Activated naive CD4-positive, alpha-beta T cell treated with anti-CD3 and anti-CD28 coated beads, Interleukin-2, amount 10 ng/mL, durations not matched to agents 7 days and 5 days (primary cell): Measurements from ENCODE around the gene CD28.

Experiments used
- CTCF ChIA-PET: fragments of 350-600 bp; sonication (Branson Sonifier 250); formaldehyde crosslinking; loops from one replicate; lab custom pipeline; 2021; ENCODE audit warnings: antibody characterized with exemption; lab: Charles Lee
- DNase-seq: peaks from one replicate; pipeline ENCODE4 v3.0.0-alpha.2; 2020
- H3K27ac Mint-ChIP-seq: one replicate; pipeline ENCODE4 v1.8.0; 2021; ENCODE audit warnings: mild to moderate bottlenecking, moderate library complexity, mixed read lengths
- H3K27me3 Mint-ChIP-seq: one replicate; pipeline ENCODE4 v1.8.0; 2021; ENCODE audit warnings: mild to moderate bottlenecking, mixed read lengths
- H3K36me3 Mint-ChIP-seq: one replicate; pipeline ENCODE4 v1.8.0; 2021; ENCODE audit warnings: mixed read lengths
- H3K4me1 Mint-ChIP-seq: one replicate; pipeline ENCODE4 v1.8.0; 2021; ENCODE audit warnings: mixed read lengths
- H3K4me3 Mint-ChIP-seq: one replicate; pipeline ENCODE4 v1.8.0; 2021; ENCODE audit warnings: mild to moderate bottlenecking, moderate library complexity, mixed read lengths
- H3K9me3 Mint-ChIP-seq: one replicate; pipeline ENCODE4 v1.8.0; 2021; ENCODE audit warnings: mixed read lengths

CD28 gene

GRCh38 chr2:203711399-203711798 lies 5.0 kb downstream of the CD28 start:
- Mint-ChIP-seq H3K4me3 (peak overlapping the region; percentile 86), H3K27ac (peak overlapping the region; percentile 99), H3K9me3 (peaks cover 6% of the 10 kb centered on the region), H3K36me3 (peaks cover 84% of the 10 kb centered on the region), H3K4me1 (peaks cover 64% of the 10 kb centered on the region), H3K27me3 (no peaks in the 10 kb centered on the region)
- CTCF ChIA-PET, result interaction anchor here (0.9 to 2.6 kb wide), 5 partner anchors 17 to 158 kb away, joined by 3 to 12 read pairs (median 4); no protein-coding TSS in a partner anchor
- DNase-seq, result no peak

- Mint-ChIP-seq H3K36me3 (peaks cover 82% of the 10 kb centered on the region), H3K27me3 (no peaks in the 10 kb centered on the region), H3K4me1 (peaks cover 83% of the 10 kb centered on the region), H3K27ac (peak overlapping the region; percentile 99), H3K9me3 (peaks cover 6% of the 10 kb centered on the region), H3K4me3 (peak overlapping the region; percentile 25)
- CTCF ChIA-PET, result interaction anchor here (0.9 to 4.5 kb wide), 2 partner anchors 17 to 27 kb away, joined by 3 to 15 read pairs; no protein-coding TSS in a partner anchor
- DNase-seq, result no peak
These were observed 6.9 kb downstream of the CD28 start for GRCh38 chr2:203713381-203713780.

- DNase-seq, result no peak
- peak overlapping the region; percentile 99 for H3K27ac Mint-ChIP-seq
- H3K4me3 Mint-ChIP-seq, result peak overlapping the region; percentile 25
These were observed 7.7 kb downstream of the CD28 start for GRCh38 chr2:203714112-203714511.

GRCh38 chr2:203715744-203716143 lies 9.3 kb downstream of the CD28 start:
- Mint-ChIP-seq H3K27ac (peak overlapping the region; percentile 85), H3K4me3 (peak overlapping the region; percentile 11), H3K9me3 (peaks cover 6% of the 10 kb centered on the region), H3K4me1 (peaks cover 98% of the 10 kb centered on the region), H3K36me3 (peaks cover 67% of the 10 kb centered on the region), H3K27me3 (no peaks in the 10 kb centered on the region)
- CTCF ChIA-PET, result interaction anchor here (1.0 to 7.9 kb wide), 3 partner anchors 16 to 194 kb away, joined by 3 to 56 read pairs (median 15); no protein-coding TSS in a partner anchor
- no peak for DNase-seq

More at GRCh38 chr2:203714112-203714511, 7.7 kb downstream of the CD28 start:
- peaks cover 90% of the 10 kb centered on the region for H3K4me1 Mint-ChIP-seq
- peaks cover 76% of the 10 kb centered on the region for H3K36me3 Mint-ChIP-seq
- CTCF ChIA-PET, result interaction anchor here (0.6 to 4.5 kb wide), 3 partner anchors 16 to 69 kb away, joined by 3 to 15 read pairs (median 3); no protein-coding TSS in a partner anchor
- H3K27me3 Mint-ChIP-seq, result no peaks in the 10 kb centered on the region
- H3K9me3 Mint-ChIP-seq, result peaks cover 6% of the 10 kb centered on the region

GRCh38 chr2:203718087-203718486 lies 11.6 kb downstream of the CD28 start:
- H3K27ac Mint-ChIP-seq, result peak overlapping the region; percentile 91
- peaks cover 6% of the 10 kb centered on the region for H3K9me3 Mint-ChIP-seq
- H3K4me1 Mint-ChIP-seq, result peaks cover 98% of the 10 kb centered on the region
- H3K27me3 Mint-ChIP-seq, result no peaks in the 10 kb centered on the region
- peaks cover 64% of the 10 kb centered on the region for H3K36me3 Mint-ChIP-seq
- H3K4me3 Mint-ChIP-seq, result peak overlapping the region; percentile 44
- DNase-seq, result peak; percentile 80
- CTCF ChIA-PET, result interaction anchor here (1.0 to 7.9 kb wide), 8 partner anchors 11 to 233 kb away, joined by 3 to 56 read pairs (median 5); no protein-coding TSS in a partner anchor

- CTCF ChIA-PET, result interaction anchor here (1.0 to 7.9 kb wide), 7 partner anchors 11 to 62 kb away, joined by 3 to 56 read pairs (median 4); partner anchors contain the start of gene CD28
- Mint-ChIP-seq H3K9me3 (peaks cover 10% of the 10 kb centered on the region), H3K4me3 (peak overlapping the region; percentile 70), H3K27ac (peak overlapping the region; percentile 91), H3K27me3 (no peaks in the 10 kb centered on the region), H3K4me1 (peaks cover 94% of the 10 kb centered on the region), H3K36me3 (peaks cover 60% of the 10 kb centered on the region)
- DNase-seq, result peak; percentile 58
These were observed 13.3 kb downstream of the CD28 start for GRCh38 chr2:203719456-203720410.

GRCh38 chr2:203720915-203721672 lies 14.7 kb downstream of the CD28 start:
- H3K4me3 Mint-ChIP-seq, result peak overlapping the region; percentile 70
- H3K4me1 Mint-ChIP-seq, result peaks cover 95% of the 10 kb centered on the region
- peak overlapping the region; percentile 91 for H3K27ac Mint-ChIP-seq

GRCh38 chr2:203721781-203722300 lies 15.4 kb downstream of the CD28 start:
- peak overlapping the region; percentile 91 for H3K27ac Mint-ChIP-seq
- H3K4me1 Mint-ChIP-seq, result peaks cover 95% of the 10 kb centered on the region
- peak overlapping the region; percentile 70 for H3K4me3 Mint-ChIP-seq
- no peaks in the 10 kb centered on the region for H3K27me3 Mint-ChIP-seq
- DNase-seq, result no peak
- H3K36me3 Mint-ChIP-seq, result peaks cover 63% of the 10 kb centered on the region
- peaks cover 5% of the 10 kb centered on the region for H3K9me3 Mint-ChIP-seq
- CTCF ChIA-PET, result interaction anchor here (0.7 to 7.9 kb wide), 7 partner anchors 9 to 94 kb away, joined by 3 to 56 read pairs (median 5); no protein-coding TSS in a partner anchor

More at GRCh38 chr2:203720915-203721672, 14.7 kb downstream of the CD28 start:
- Mint-ChIP-seq H3K9me3 (peaks cover 5% of the 10 kb centered on the region), H3K36me3 (peaks cover 60% of the 10 kb centered on the region), H3K27me3 (no peaks in the 10 kb centered on the region)
- no peak for DNase-seq
- CTCF ChIA-PET, result interaction anchor here (0.8 to 7.9 kb wide), 9 partner anchors 10 to 95 kb away, joined by 3 to 56 read pairs (median 4); no protein-coding TSS in a partner anchor

- CTCF ChIA-PET, result interaction anchor here (0.7 to 7.9 kb wide), 3 partner anchors 9 to 18 kb away, joined by 3 to 56 read pairs (median 22); no protein-coding TSS in a partner anchor
- peaks cover 94% of the 10 kb centered on the region for H3K4me1 Mint-ChIP-seq
- H3K4me3 Mint-ChIP-seq, result no peak overlapping the region
- H3K27me3 Mint-ChIP-seq, result no peaks in the 10 kb centered on the region
- peaks cover 5% of the 10 kb centered on the region for H3K9me3 Mint-ChIP-seq
- peaks cover 65% of the 10 kb centered on the region for H3K36me3 Mint-ChIP-seq
- H3K27ac Mint-ChIP-seq, result peak overlapping the region; percentile 91
- DNase-seq, result no peak
These were observed 16.0 kb downstream of the CD28 start for GRCh38 chr2:203722411-203722810.

GRCh38 chr2:203728321-203728720 lies 21.9 kb downstream of the CD28 start:
- H3K27me3 Mint-ChIP-seq, result no peaks in the 10 kb centered on the region
- CTCF ChIA-PET, result interaction anchor here (1.2 kb wide), 1 partner anchor 17 kb away, joined by 7 read pairs; no protein-coding TSS in a partner anchor
- H3K4me3 Mint-ChIP-seq, result no peak overlapping the region
- peaks cover 85% of the 10 kb centered on the region for H3K36me3 Mint-ChIP-seq
- peaks cover 6% of the 10 kb centered on the region for H3K9me3 Mint-ChIP-seq
- H3K4me1 Mint-ChIP-seq, result peaks cover 90% of the 10 kb centered on the region
- no peak for DNase-seq
- H3K27ac Mint-ChIP-seq, result no peak overlapping the region

- peak overlapping the region; percentile 22 for H3K4me3 Mint-ChIP-seq
These were observed 23.8 kb downstream of the CD28 start for GRCh38 chr2:203730076-203730729.

GRCh38 chr2:203730883-203731282 lies 24.4 kb downstream of the CD28 start:
- CTCF ChIA-PET, result interaction anchor here (0.6 to 5.1 kb wide), 6 partner anchors 11 to 83 kb away, joined by 3 to 56 read pairs (median 4); no protein-coding TSS in a partner anchor
- peaks cover 91% of the 10 kb centered on the region for H3K36me3 Mint-ChIP-seq
- H3K27ac Mint-ChIP-seq, result peak overlapping the region; percentile 93
- H3K4me3 Mint-ChIP-seq, result peak overlapping the region; percentile 59
- peaks cover 92% of the 10 kb centered on the region for H3K4me1 Mint-ChIP-seq
- DNase-seq, result no peak
- peaks cover 2% of the 10 kb centered on the region for H3K9me3 Mint-ChIP-seq
- H3K27me3 Mint-ChIP-seq, result no peaks in the 10 kb centered on the region

More at GRCh38 chr2:203730076-203730729, 23.8 kb downstream of the CD28 start:
- Mint-ChIP-seq H3K4me1 (peaks cover 92% of the 10 kb centered on the region), H3K27ac (peak overlapping the region; percentile 93), H3K36me3 (peaks cover 89% of the 10 kb centered on the region), H3K27me3 (no peaks in the 10 kb centered on the region), H3K9me3 (peaks cover 2% of the 10 kb centered on the region)
- CTCF ChIA-PET, result interaction anchor here (0.9 to 5.1 kb wide), 6 partner anchors 11 to 89 kb away, joined by 3 to 56 read pairs (median 4); no protein-coding TSS in a partner anchor
- DNase-seq, result no peak
